Dendritic cell treated with granulocyte-macrophage colony-stimulating factor and Interleukin-4, amounts not matched to agents 40 ng/mL and 50 ng/mL, for 4 days (primary cell): ENCODE data around the gene RNASEH2A.

Experiments
- H3K27ac Mint-ChIP-seq: one replicate; pipeline ENCODE4 v1.8.0; 2022; ENCODE audit warnings: mild to moderate bottlenecking, mixed read lengths
- H3K27me3 Mint-ChIP-seq: one replicate; pipeline ENCODE4 v1.8.0; 2022; ENCODE audit warnings: mild to moderate bottlenecking, mixed read lengths
- H3K36me3 Mint-ChIP-seq: one replicate; pipeline ENCODE4 v1.8.0; 2022; ENCODE audit warnings: low read depth, mixed read lengths
- H3K4me1 Mint-ChIP-seq: one replicate; pipeline ENCODE4 v1.8.0; 2022; ENCODE audit warnings: low read depth, mixed read lengths
- H3K4me3 Mint-ChIP-seq: one replicate; pipeline ENCODE4 v1.8.0; 2022; ENCODE audit warnings: mild to moderate bottlenecking, moderate library complexity, mixed read lengths
- H3K9me3 Mint-ChIP-seq: one replicate; pipeline ENCODE4 v1.8.0; 2022; ENCODE audit warnings: mixed read lengths
- intact Hi-C: fragments of 100-400 bp; cut with micrococcal nuclease; formaldehyde crosslinking; loops from one replicate; pipeline ENCODE4 v1.15.0; 2022

RNASEH2A gene

GRCh38 chr19:12859546-12859945, 53.2 kb downstream of the RNASEH2A start:
- intact Hi-C loops = no loop called here
- H3K27ac Mint-ChIP-seq = no peak overlapping the region

More at GRCh38 chr19:12859546-12859945, 53.2 kb downstream of the RNASEH2A start:
- Mint-ChIP-seq H3K4me1 (no peaks in the 10 kb centered on the region), H3K36me3 (no peaks in the 10 kb centered on the region), H3K9me3 (no peaks in the 10 kb centered on the region), H3K27me3 (peaks cover 5% of the 10 kb centered on the region), H3K4me3 (no peak overlapping the region)
